GM18502 (cell line): ENCODE data around the gene HDAC8.
"Not testable (repeated sequence)": the region's sequence is repeated elsewhere in the genome, so short reads cannot be mapped to it uniquely, and the experiment has no call there.

Experiments used
- ATAC-seq: cut with Tn5 transposase; IDR thresholded peaks from one replicate; pipeline ENCODE4 v1.9.1; 2021; ENCODE audit warnings: mild to moderate bottlenecking; ENCODE audit not compliant: unreplicated experiment, poor library complexity

Gene HDAC8

DNA sequence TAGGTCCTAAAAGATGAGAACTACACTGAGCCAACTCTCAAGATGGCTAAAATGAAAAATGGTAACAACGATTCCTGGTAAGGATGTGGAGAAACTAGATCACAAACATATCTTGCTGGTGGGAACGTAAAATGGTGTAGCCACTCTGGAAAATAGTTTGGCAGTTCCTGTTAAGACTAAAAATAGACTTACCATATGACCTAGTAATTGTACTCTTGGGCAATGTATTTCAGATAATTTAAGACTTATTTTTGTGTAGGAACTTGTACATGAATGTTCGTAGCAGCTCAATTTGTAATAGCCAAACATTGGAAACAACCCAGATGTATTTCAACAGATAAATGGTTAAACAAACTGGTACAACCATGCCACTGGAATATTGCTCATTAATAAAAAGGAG is 106.2 kb downstream of the HDAC8 start:
- no peak for ATAC-seq

DNA sequence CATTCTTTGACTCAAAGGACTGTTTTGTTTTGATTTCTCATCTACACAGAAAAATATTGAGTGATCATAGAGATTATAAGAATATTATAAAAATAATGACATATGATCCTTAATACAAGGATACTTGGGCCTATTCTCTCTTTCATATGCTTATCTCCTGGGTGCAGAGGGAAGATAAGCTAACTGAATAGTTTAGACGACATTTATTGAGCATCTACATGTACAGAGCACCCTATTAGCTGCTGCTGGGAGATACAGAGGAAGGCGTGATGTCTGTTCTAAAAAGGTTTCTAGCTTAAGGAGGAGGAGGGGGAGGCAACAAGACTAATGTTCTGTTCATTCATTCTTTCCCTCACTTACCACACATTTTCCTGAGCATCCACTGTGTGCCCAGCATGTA is 106.8 kb downstream of the HDAC8 start:
- no peak for ATAC-seq

DNA sequence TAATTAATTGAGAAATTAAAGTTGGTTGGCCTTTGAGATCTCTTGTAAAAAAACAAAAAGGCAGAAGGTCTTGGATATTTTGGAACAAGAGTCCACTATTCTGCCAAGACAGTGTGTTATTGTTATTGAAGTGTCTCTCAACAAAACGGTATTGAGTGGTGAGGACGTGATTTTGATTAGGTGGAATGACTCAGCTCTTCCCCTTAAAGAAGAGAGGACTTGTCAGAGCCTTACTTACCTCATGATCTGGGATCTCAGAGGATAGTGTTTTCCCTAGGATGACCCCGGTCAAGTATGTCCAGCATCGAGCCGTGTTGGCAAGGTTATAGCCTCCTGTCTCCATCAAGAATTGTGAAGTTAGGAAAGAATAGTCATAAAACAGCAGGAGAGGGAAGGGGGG is 110.9 kb downstream of the HDAC8 start:
- ATAC-seq, result no peak

DNA sequence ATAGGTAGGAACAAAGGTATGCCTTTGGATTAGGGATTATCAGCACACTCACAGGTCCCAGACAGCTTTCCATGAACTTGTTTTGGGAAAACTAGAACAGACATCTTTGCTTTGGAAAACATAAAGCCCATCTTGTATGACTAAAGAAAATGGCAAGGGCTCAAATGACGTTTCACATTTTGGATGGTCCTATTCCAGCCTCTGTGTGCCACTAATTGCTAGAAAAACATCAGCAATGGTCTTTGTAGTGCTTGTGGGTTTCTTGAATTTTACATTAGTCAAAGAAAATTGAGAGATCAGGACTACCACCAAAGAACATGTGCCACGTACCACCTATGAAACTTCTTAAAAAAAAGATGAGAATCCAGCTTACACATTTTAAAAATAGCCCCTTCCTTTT is 111.4 kb downstream of the HDAC8 start:
- ATAC-seq, result no peak

DNA sequence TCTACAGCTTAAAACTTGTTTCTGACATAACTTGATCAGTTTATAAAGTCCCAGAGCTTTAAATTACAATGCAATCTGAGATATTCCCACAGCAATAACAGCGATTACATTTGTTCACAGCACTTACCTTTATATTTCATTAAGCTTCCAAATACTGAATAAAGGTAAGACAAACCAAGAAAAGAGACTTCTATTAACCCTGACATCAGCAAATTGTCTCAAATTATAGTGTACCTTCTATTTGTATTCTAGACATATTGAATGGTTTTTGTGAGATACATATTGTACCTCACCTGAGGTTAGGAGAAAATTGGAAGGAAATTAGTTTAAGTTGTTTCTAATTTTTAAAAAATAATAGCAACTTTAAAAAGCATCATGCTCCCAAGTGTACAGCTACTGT is 111.9 kb downstream of the HDAC8 start:
- ATAC-seq, result no peak

DNA sequence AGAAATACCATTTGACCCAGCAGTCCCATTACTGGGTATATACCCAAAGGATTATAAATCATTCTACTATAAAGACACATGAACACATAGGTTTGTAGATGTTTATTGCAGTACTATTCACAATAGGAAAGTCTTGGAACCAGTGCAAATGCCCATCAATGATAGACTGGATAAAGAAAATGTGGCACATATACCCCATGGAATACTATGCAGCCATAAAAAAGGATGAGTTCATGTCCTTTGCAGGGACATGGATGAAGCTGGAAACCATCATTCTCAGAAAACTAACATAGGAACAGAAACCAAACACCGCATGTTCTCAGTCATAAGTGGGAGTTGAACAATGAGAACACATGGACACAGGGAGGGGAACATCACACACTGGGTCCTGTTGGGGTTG is 123.6 kb downstream of the HDAC8 start:
- ATAC-seq, result not testable (repeated sequence)

DNA sequence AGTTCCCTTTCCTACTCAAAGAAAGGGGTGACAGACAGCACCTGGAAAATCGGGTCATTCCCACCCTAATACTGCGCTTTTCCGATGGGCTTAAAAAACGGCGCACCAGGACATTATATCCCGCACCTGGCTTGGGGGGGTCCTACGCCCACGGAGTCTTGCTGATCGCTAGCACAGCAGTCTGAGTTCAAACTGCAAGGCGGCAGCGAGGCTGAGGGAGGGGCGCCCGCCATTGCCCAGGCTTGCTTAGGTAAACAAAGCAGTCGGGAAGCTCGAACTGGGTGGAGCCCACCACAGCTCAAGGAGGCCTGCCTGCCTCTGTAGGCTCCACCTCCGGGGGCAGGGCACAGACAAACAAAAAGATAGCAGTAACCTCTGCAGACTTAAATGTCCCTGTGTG is 131.9 kb downstream of the HDAC8 start:
- not testable (repeated sequence) for ATAC-seq

DNA sequence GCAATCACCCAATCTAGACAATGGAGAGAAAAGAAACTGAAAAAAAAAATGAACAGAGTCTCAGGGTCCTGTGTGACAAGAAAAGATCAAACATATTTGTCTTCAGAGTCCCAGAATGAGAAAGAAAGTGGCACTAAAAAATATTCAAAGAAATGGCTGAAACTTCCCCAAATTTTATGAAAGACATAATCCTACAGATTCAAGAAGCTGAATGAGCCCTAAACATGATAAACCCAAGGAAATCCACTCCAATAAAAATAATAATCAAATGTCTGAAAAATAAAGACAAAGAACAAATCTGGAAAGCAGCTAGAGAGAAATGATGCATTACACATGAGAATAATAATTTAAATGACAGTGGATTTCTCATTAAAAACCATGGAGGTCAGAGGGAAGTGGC is 136.6 kb downstream of the HDAC8 start:
- no peak for ATAC-seq

DNA sequence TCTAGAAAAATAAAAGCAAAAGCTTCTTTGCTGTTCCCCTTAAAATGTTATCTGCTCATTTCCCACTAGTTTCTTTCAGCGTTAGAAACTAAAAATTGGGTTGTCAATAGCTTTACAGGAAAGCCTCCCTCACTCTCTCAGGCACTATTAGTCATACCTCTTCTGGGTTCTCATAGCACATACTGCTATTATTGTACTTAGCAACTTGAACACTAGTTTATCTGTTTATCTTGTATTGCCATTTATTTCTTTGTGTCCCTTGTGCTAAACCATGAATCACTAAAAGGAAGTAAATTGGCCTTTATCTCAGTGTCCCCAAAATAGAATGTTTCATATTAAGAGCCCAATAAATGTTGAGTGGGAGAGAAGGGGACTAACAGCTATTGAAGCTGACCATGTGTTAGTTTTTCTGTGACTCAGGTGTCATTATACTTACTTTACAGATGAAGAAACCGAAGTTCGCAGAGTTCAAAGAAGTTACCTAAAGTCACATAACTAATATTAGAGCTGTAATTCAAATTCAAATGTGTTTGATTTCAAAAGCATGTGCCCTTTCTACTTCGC is 142.2 kb downstream of the HDAC8 start:
- no peak for ATAC-seq

DNA sequence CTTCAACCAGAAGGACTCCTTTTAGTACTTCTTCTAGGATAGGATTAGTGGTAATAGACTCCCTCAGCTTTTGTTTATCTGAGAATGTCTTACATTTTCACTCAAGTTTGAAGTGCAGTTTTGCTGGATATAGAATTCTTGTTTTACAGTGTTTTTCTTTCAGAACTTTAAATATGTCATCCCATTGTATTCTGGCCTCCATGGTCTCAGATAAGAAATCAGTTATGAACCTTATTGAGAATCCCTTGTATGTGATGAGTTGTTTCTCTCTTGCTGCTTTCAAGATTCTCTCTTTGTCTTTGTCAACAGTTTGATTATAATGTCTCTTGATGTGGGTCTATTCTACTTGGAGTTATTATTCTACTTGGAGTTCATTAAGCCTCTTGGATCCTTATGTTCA is 150.8 kb downstream of the HDAC8 start:
- no peak for ATAC-seq

DNA sequence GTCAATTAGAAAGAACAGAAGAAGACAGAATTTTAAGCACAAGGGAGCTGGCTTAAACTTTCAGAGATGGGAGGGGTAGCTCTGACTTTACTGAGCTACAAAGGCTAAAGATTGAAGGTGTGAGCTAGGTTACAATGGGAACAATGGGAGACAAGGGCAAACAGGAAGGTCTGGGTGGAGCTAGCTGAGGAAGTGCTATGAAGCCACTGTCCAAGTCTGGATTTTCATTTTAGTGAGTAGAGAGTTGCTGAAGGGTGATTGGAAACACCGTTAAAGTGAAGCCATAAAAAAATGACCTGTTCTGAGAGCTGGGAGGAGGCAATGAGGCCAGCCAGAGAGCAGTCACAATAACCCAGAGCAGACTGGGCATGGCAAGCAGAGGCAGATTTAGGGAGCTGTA is 162.7 kb downstream of the HDAC8 start:
- no peak for ATAC-seq

DNA sequence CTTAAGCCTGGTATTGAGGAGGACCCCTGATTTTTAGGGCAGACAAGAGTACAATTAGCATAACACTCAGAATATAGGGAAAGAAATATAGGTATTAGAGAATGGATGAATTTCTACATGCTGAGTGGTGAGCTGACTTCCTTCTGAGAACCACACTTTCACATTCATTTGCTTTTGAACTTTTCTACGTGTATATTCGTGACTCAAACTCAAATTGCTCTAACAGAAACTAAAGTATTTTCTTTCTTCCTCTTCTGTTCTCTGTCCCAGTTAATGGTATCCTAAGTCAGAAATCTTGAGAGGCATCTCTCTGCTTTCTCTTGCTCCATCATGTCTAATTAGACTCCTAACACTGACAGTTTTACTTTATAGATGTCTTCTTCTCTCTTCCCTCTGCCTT is 163.8 kb downstream of the HDAC8 start:
- ATAC-seq, result peak; percentile 84

DNA sequence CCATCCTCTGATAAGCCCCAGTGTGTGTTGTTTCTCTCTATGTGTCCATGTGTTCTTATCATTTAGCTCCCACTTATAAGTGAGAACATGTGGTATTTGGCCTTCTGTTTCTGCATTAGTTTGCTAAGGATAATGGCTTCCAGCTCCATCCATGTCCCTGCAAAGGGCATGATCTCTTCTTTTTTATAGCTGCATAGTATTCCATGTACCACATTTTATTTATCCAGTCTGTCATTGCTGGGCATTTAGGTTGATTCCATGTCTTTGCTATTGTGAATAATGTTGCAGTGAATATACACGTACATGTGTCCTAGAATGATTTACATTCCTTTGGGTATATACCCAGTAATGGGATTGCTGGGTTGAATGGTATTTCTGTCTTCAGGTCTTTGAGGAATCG is 167.5 kb downstream of the HDAC8 start:
- not testable (repeated sequence) for ATAC-seq

DNA sequence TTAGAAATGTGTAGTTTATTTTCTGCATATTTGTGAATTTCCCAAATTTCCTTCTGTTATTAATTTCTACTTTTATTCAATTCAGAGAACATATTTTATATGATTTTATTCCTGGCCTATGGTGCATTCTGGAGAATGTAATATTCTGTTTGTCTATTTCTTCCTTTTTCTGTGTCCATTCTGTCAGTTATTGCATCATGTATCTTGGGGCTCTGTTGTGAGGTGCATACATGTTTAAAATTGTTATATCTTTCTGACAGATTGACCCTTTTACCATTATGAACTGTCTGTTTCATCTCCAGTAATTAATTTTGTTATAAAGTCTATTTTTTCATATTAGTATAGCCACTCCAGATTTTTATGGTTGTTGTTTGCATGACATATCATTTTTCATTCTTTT is 170.0 kb downstream of the HDAC8 start:
- ATAC-seq, result no peak

DNA sequence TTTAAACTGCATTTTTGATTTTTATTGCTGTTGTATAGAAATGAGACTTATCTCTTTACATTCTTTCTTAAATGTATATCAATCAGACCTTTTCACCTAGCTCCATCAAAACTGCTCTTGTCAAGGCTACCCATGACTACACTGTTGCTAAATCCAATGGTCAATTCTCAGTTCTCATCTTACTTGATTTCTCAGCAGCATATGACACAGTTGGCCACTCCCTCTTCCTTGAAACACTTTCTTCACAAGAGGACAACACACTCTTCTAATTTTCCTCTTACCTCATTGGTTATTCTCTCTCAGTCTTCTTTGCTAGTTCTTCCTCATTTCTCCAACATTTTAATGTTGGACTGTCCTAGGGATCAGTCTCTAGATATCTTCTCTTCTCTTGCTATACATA is 172.8 kb downstream of the HDAC8 start:
- no peak for ATAC-seq

DNA sequence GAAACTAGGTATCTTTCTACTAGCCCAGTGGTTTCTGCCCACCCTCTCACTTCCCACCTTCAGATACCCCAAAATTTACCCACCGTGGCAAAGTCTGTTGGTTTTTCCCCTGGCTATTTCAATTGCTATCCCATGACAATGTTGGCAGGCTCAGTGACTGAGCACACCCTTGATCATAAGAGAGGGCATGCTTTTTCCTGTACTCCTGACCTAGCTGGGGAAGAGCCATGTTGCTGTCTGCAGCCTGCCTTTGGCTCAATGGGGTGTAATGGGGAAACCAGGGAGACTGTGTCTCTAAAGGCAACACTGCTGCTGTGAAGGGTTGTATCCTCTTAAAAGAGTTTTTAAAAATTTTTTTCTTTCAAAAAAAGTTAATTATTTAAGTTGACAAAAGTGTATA is 176.5 kb downstream of the HDAC8 start:
- no peak for ATAC-seq

DNA sequence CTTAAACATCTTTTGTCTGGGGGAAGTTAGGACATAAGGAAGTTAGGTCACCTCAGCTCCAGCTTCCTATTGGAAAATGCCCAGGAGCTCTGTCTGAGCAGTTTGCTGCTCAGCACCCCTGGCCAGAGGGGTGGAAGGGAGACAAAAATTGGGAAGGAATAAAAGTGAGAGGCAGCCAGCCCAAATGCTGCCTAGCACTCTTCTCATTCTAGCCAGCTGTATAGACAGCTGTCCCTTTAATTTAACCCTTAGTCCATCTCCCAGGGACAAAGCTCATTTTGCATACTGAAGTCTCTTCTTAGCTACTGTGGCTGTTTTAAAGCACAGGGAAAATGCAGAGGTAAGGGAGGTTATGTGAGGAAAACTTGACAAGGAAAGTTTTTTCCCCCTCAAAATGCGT is 177.4 kb downstream of the HDAC8 start:
- no peak for ATAC-seq

DNA sequence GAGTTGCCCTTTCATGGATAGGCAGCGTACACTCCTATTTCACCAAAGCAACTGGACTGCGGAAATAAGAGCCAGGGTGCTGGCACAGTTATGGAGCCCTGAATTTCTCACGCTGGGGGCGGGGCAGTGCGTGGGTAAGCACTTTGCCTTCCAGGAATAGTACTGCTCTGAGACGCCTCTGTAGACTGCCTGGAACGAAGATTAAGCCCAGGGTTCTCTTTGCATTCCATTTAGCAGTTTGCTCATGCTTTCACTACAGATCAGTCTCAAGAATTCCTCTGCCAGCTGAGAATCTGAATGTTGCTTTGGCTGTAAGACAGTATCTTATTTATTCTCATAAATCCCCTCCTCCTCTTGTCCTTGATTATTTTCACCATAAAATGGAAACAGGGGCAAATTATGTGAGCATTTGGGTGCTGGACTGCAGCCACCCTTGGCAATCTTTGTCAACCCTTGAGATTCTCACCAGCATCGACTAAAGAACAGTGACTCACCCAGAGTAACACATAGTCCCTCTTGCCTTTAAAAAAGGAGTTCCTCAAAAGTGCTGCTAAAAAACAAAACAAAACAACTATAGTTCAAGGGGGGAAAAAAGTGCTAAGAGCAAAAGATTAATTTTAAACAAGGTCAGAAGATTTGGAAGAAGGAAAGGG is 178.0 kb downstream of the HDAC8 start:
- ATAC-seq, result no peak

DNA sequence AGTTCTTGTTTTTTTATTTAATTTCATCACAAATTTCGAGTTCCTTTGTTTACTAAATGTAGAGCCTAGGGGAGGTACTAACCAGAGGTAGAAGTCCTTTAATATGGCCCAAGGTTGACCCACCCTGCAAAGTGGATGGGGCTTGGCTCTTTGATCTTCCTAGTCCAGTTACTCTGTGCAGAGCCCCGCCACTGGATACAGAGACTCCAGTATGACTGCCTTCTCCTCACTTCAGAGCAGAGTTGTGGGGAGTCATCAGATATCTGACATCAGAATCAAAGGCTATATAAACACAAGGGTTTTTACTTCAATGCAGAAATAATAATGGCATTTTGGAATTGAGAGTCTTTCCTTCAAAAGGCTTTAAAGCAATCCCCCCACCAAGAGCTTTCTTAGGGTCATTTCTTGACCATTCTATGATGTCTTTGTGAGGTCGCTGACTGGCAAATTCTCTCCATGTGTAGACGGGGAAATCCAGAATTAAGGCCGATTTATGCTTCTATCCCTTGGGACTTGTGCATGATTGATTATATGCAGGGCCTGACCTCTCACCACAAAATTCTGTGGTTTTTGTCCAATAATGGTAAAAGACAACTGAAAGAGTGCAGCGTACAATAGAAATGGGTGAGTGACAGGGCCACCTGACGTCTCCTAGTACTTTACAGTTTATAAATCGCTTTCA is 178.7 kb downstream of the HDAC8 start:
- no peak for ATAC-seq

DNA sequence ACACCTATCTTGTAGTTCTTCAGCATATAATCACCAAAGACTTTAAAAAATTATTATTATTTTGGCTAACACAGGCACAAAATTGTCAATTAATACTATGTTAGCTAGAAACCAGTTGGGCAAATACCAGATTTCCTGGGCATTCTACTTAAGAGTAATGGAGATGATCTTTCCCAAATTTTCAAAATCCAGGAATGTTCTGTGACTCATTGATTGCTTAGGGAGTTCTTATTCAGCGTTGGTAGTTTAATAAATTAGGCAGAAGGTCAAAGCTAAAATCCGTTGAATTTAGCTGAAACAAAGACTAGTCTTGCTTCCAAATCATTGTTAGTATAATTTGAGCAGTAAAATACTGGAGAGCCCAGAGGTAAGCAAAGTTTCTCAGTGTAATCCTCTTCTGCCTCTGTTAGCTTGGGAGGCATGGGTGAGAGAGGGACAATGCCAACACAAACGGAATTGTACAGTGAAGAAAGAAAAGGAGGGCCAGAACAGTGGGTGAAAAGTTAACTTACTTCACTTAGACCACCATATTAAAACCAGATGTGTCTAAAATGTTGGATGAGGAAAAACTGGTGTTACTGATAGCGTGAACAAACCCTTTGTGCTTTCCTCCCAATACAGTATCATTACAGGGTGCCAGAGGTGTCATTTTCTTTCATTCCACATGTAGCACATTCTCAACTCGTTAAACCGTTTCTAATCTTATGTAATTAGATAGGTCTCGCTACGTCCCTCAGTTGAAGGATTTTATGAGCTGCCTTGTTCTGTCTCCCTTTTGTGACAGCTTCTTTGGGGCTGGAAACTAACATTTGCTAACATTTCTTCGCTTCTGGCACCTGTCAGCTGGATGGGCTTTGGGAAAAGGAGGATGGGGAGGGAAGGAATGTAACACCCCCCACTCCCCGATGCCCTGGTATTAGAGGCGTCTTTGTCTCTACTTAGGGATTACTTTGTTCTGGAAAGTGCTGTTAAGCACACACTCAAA is 179.5 kb downstream of the HDAC8 start:
- no peak for ATAC-seq

DNA sequence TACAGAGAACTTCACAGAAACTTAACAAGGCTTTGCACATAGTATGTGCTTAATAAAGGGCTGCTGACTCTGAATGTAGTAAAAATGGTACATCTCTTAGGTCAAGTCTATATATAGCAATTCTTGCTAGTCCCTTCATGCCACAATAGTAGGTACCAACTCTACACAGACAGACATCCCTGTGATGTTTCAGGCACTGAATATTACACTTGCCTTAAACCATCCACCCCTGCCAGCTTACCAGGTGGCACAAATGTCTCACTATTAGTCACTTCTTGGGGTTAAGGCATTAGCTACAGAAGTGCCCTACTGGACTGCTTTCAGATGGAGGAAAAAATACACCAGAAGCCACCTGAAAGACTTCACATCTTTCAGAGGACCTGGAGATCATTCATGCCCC is 180.6 kb downstream of the HDAC8 start:
- ATAC-seq, result no peak
